KMS-11 (cell line): Measurements from ENCODE around the gene ENOX1.

Source experiments
- H2AFZ ChIP-seq: fragments of 200-600 bp; sonication (generic); 2 replicates; pipeline ENCODE4 v1.6.1; 2016; ENCODE audit warnings: antibody characterized with exemption, mixed run types, low read depth
- H3K27ac ChIP-seq: fragments of 200-600 bp; sonication (generic); 2 replicates; pipeline ENCODE4 v1.6.1; 2016; ENCODE audit warnings: mild to moderate bottlenecking, mixed run types
- H3K27me3 ChIP-seq: fragments of 200-600 bp; sonication (generic); 2 replicates; pipeline ENCODE4 v1.6.1; 2017; ENCODE audit warnings: mild to moderate bottlenecking, low read depth, mixed run types, moderate library complexity; ENCODE audit not compliant: insufficient read depth
- H3K36me3 ChIP-seq: fragments of 200-600 bp; sonication (generic); 2 replicates; pipeline ENCODE4 v1.6.1; 2017; ENCODE audit warnings: mild to moderate bottlenecking, mixed run types; ENCODE audit not compliant: insufficient read depth
- H3K4me1 ChIP-seq: fragments of 200-600 bp; sonication (generic); 2 replicates; pipeline ENCODE4 v1.6.1; 2016; ENCODE audit warnings: mild to moderate bottlenecking, low read depth, mixed run types; ENCODE audit not compliant: poor library complexity, severe bottlenecking
- H3K4me2 ChIP-seq: fragments of 200-600 bp; sonication (generic); 2 replicates; pipeline ENCODE4 v1.7.0; 2016; ENCODE audit warnings: mild to moderate bottlenecking, mixed run types
- H3K4me3 ChIP-seq: fragments of 200-600 bp; sonication (generic); IDR thresholded peaks from 2 replicates; pipeline ENCODE4 v1.6.1; 2017; ENCODE audit warnings: low read depth, low read length, mixed read lengths; ENCODE audit not compliant: insufficient read depth
- H3K79me2 ChIP-seq: fragments of 200-600 bp; sonication (generic); 2 replicates; pipeline ENCODE4 v1.6.1; 2016; ENCODE audit warnings: low read depth, mixed run types; ENCODE audit not compliant: insufficient read depth
- H3K9ac ChIP-seq: fragments of 200-600 bp; sonication (generic); 2 replicates; pipeline ENCODE4 v1.6.1; 2016; ENCODE audit warnings: mild to moderate bottlenecking, mixed run types
- H4K20me1 ChIP-seq: fragments of 200-600 bp; sonication (generic); 2 replicates; pipeline ENCODE4 v1.6.1; 2016; ENCODE audit warnings: mild to moderate bottlenecking, mixed run types; ENCODE audit not compliant: insufficient read depth
- CTCF ChIP-seq: fragments of 200-600 bp; sonication (generic); conservative IDR thresholded peaks from 2 replicates; pipeline ENCODE4 v1.6.1; 2017; ENCODE audit warnings: low read depth, mild to moderate bottlenecking, antibody characterized with exemption, low read length, moderate library complexity, mixed read lengths

ENOX1 gene

GRCh38 chr13:43742911-43743310 is 43.9 kb downstream of the ENOX1 start:
- H3K79me2 ChIP-seq, result no peaks in the 10 kb centered on the region
- TF ChIP-seq CTCF, result no peak
- H3K27me3 ChIP-seq, result no peaks in the 10 kb centered on the region
- H3K27ac ChIP-seq, result no peak overlapping the region
- H3K4me1 ChIP-seq, result no peaks in the 10 kb centered on the region
- H3K9ac ChIP-seq, result no peak overlapping the region
- H3K4me3 ChIP-seq, result no peak overlapping the region
- H4K20me1 ChIP-seq, result no peaks in the 10 kb centered on the region
- H2AFZ ChIP-seq, result no peak overlapping the region
- no peaks in the 10 kb centered on the region for H3K36me3 ChIP-seq
- no peak overlapping the region for H3K4me2 ChIP-seq

GRCh38 chr13:43737392-43737923 is 49.3 kb downstream of the ENOX1 start:
- H4K20me1 ChIP-seq, result no peaks in the 10 kb centered on the region
- H3K79me2 ChIP-seq, result no peaks in the 10 kb centered on the region
- H3K27me3 ChIP-seq, result no peaks in the 10 kb centered on the region
- no peak overlapping the region for H2AFZ ChIP-seq
- H3K9ac ChIP-seq, result no peak overlapping the region
- no peak overlapping the region for H3K27ac ChIP-seq
- H3K4me2 ChIP-seq, result no peak overlapping the region
- no peak overlapping the region for H3K4me3 ChIP-seq
- H3K4me1 ChIP-seq, result no peaks in the 10 kb centered on the region
- no peak for TF ChIP-seq CTCF
- no peaks in the 10 kb centered on the region for H3K36me3 ChIP-seq

- no peak overlapping the region for H2AFZ ChIP-seq
- no peak for TF ChIP-seq CTCF
These were observed 54.0 kb downstream of the ENOX1 start for GRCh38 chr13:43732726-43733125.

GRCh38 chr13:43731296-43731695 is 55.5 kb downstream of the ENOX1 start:
- H3K27me3 ChIP-seq, result no peaks in the 10 kb centered on the region
- no peaks in the 10 kb centered on the region for H3K36me3 ChIP-seq
- H3K4me2 ChIP-seq, result no peak overlapping the region
- H3K4me1 ChIP-seq, result no peaks in the 10 kb centered on the region
- H3K27ac ChIP-seq, result no peak overlapping the region
- H3K9ac ChIP-seq, result no peak overlapping the region
- no peak overlapping the region for H2AFZ ChIP-seq
- TF ChIP-seq CTCF, result no peak
- H4K20me1 ChIP-seq, result no peaks in the 10 kb centered on the region
- no peak overlapping the region for H3K4me3 ChIP-seq
- H3K79me2 ChIP-seq, result no peaks in the 10 kb centered on the region

More at GRCh38 chr13:43732726-43733125, 54.0 kb downstream of the ENOX1 start:
- Histone ChIP-seq H3K9ac (no peak overlapping the region), H3K4me3 (no peak overlapping the region), H3K27ac (no peak overlapping the region), H3K27me3 (no peaks in the 10 kb centered on the region), H4K20me1 (no peaks in the 10 kb centered on the region), H3K4me2 (no peak overlapping the region), H3K79me2 (no peaks in the 10 kb centered on the region), H3K36me3 (no peaks in the 10 kb centered on the region), H3K4me1 (no peaks in the 10 kb centered on the region)
